ENCODE data around the gene TMEM11.

The TMEM11 gene

GRCh38 chr17:21218101-21218500 is 4.1 kb upstream of the TMEM11 start:
- Histone ChIP-seq H3K27ac (ENCODE audit: low read length) (no peak overlapping the region), H3K4me1 (ENCODE audit: control insufficient read depth in 1 of 2, insufficient read depth in 2 of 2, low read length in 2 of 2) (peaks cover 0 to 13% of the 10 kb centered on the region in 2 donors), H3K36me3 (ENCODE audit: control insufficient read depth in 1 of 2, insufficient read depth in 2 of 2, low read length in 2 of 2) (peaks cover 0 to 10% of the 10 kb centered on the region in 2 donors), H3K4me3 (ENCODE audit: low read depth in 1 of 2, low read length in 2 of 2) (no peak overlapping the region), H3K27me3 (ENCODE audit: low read depth, low read length) (no peaks in the 10 kb centered on the region), H3K9me3 (ENCODE audit: control insufficient read depth in 1 of 2, low read length in 2 of 2) (no peaks in the 10 kb centered on the region)

GRCh38 chr17:21217346-21217745 is 3.4 kb upstream of the TMEM11 start:
- Histone ChIP-seq H3K9me3 (ENCODE audit: control insufficient read depth in 1 of 2, low read length in 2 of 2) (no peaks in the 10 kb centered on the region), H3K36me3 (ENCODE audit: control insufficient read depth in 1 of 2, insufficient read depth in 2 of 2, low read length in 2 of 2) (peaks cover 0 to 10% of the 10 kb centered on the region in 2 donors), H3K27me3 (ENCODE audit: low read depth, low read length) (no peaks in the 10 kb centered on the region), H3K4me1 (ENCODE audit: control insufficient read depth in 1 of 2, insufficient read depth in 2 of 2, low read length in 2 of 2) (peaks cover 7 to 20% of the 10 kb centered on the region in 2 donors), H3K27ac (ENCODE audit: low read length) (no peak overlapping the region), H3K4me3 (ENCODE audit: low read depth in 1 of 2, low read length in 2 of 2) (no peak overlapping the region)

GRCh38 chr17:21215935-21216334 is 2.0 kb upstream of the TMEM11 start:
- H3K36me3 ChIP-seq (ENCODE audit: control insufficient read depth in 1 of 2, insufficient read depth in 2 of 2, low read length in 2 of 2) = peaks cover 2 to 3% of the 10 kb centered on the region in 2 donors
- H3K27me3 ChIP-seq (ENCODE audit: low read depth, low read length) = no peaks in the 10 kb centered on the region
- H3K4me3 ChIP-seq (ENCODE audit: low read depth in 1 of 2, low read length in 2 of 2) = no peak overlapping the region
- H3K9me3 ChIP-seq (ENCODE audit: control insufficient read depth in 1 of 2, low read length in 2 of 2) = no peaks in the 10 kb centered on the region
- no peak overlapping the region for H3K27ac ChIP-seq (ENCODE audit: low read length)
- H3K4me1 ChIP-seq (ENCODE audit: control insufficient read depth in 1 of 2, insufficient read depth in 2 of 2, low read length in 2 of 2) = peaks cover 15 to 33% of the 10 kb centered on the region in 2 donors

GRCh38 chr17:21214777-21215541 is 998 bp upstream of the TMEM11 start:
- Histone ChIP-seq H3K4me3 (ENCODE audit: low read depth in 1 of 2, low read length in 2 of 2) (peak overlapping the region; percentile 75 to 99), H3K9me3 (ENCODE audit: control insufficient read depth in 1 of 2, low read length in 2 of 2) (no peaks in the 10 kb centered on the region), H3K36me3 (ENCODE audit: control insufficient read depth in 1 of 2, insufficient read depth in 2 of 2, low read length in 2 of 2) (peaks cover 11 to 13% of the 10 kb centered on the region in 2 donors), H3K4me1 (ENCODE audit: control insufficient read depth in 1 of 2, insufficient read depth in 2 of 2, low read length in 2 of 2) (peaks cover 15 to 43% of the 10 kb centered on the region in 2 donors), H3K27me3 (ENCODE audit: low read depth, low read length) (no peaks in the 10 kb centered on the region), H3K27ac (ENCODE audit: low read length) (peak overlapping the region; percentile 89)

- Histone ChIP-seq H3K9me3 (ENCODE audit: control insufficient read depth in 1 of 2, low read length in 2 of 2) (no peaks in the 10 kb centered on the region), H3K27ac (ENCODE audit: low read length) (peak overlapping the region; percentile 89), H3K4me1 (ENCODE audit: control insufficient read depth in 1 of 2, insufficient read depth in 2 of 2, low read length in 2 of 2) (peaks cover 15 to 45% of the 10 kb centered on the region in 2 donors), H3K36me3 (ENCODE audit: control insufficient read depth in 1 of 2, insufficient read depth in 2 of 2, low read length in 2 of 2) (peaks cover 17 to 23% of the 10 kb centered on the region in 2 donors), H3K4me3 (ENCODE audit: low read depth in 1 of 2, low read length in 2 of 2) (peak overlapping the region; percentile 75 to 99), H3K27me3 (ENCODE audit: low read depth, low read length) (no peaks in the 10 kb centered on the region)
Observed at GRCh38 chr17:21213638-21214014, 335 bp downstream of the TMEM11 start.

- H3K27ac ChIP-seq (ENCODE audit: low read length) = peak overlapping the region; percentile 89
- H3K4me3 ChIP-seq (ENCODE audit: low read depth in 1 of 2, low read length in 2 of 2) = peak overlapping the region; percentile 75 to 99
- peaks cover 15 to 45% of the 10 kb centered on the region in 2 donors for H3K4me1 ChIP-seq (ENCODE audit: control insufficient read depth in 1 of 2, insufficient read depth in 2 of 2, low read length in 2 of 2)
- H3K27me3 ChIP-seq (ENCODE audit: low read depth, low read length) = no peaks in the 10 kb centered on the region
- H3K9me3 ChIP-seq (ENCODE audit: control insufficient read depth in 1 of 2, low read length in 2 of 2) = no peaks in the 10 kb centered on the region
- H3K36me3 ChIP-seq (ENCODE audit: control insufficient read depth in 1 of 2, insufficient read depth in 2 of 2, low read length in 2 of 2) = peaks cover 22 to 23% of the 10 kb centered on the region in 2 donors
Observed at GRCh38 chr17:21212826-21213637, 929 bp downstream of the TMEM11 start.

- Histone ChIP-seq H3K36me3 (ENCODE audit: control insufficient read depth in 1 of 2, insufficient read depth in 2 of 2, low read length in 2 of 2) (peaks cover 22 to 23% of the 10 kb centered on the region in 2 donors), H3K27me3 (ENCODE audit: low read depth, low read length) (no peaks in the 10 kb centered on the region), H3K27ac (ENCODE audit: low read length) (no peak overlapping the region), H3K4me1 (ENCODE audit: control insufficient read depth in 1 of 2, insufficient read depth in 2 of 2, low read length in 2 of 2) (peaks cover 15 to 45% of the 10 kb centered on the region in 2 donors), H3K9me3 (ENCODE audit: control insufficient read depth in 1 of 2, low read length in 2 of 2) (no peaks in the 10 kb centered on the region), H3K4me3 (ENCODE audit: low read depth in 1 of 2, low read length in 2 of 2) (peak overlapping the region; percentile 75 to 99)
Observed at GRCh38 chr17:21211825-21212479, 2.0 kb downstream of the TMEM11 start.

- H3K4me1 ChIP-seq (ENCODE audit: control insufficient read depth in 1 of 2, insufficient read depth in 2 of 2, low read length in 2 of 2) = peaks cover 15 to 44% of the 10 kb centered on the region in 2 donors
- peaks cover 22 to 23% of the 10 kb centered on the region in 2 donors for H3K36me3 ChIP-seq (ENCODE audit: control insufficient read depth in 1 of 2, insufficient read depth in 2 of 2, low read length in 2 of 2)
- H3K27ac ChIP-seq (ENCODE audit: low read length) = peak overlapping the region; percentile 16
Observed at GRCh38 chr17:21210411-21211076, 3.4 kb downstream of the TMEM11 start.

GRCh38 chr17:21209511-21210175 is 4.3 kb downstream of the TMEM11 start:
- Histone ChIP-seq H3K9me3 (ENCODE audit: control insufficient read depth in 1 of 2, low read length in 2 of 2) (no peaks in the 10 kb centered on the region), H3K36me3 (ENCODE audit: control insufficient read depth in 1 of 2, insufficient read depth in 2 of 2, low read length in 2 of 2) (peaks cover 22 to 23% of the 10 kb centered on the region in 2 donors), H3K27me3 (ENCODE audit: low read depth, low read length) (no peaks in the 10 kb centered on the region), H3K4me3 (ENCODE audit: low read depth in 1 of 2, low read length in 2 of 2) (no peak overlapping the region), H3K27ac (ENCODE audit: low read length) (no peak overlapping the region), H3K4me1 (ENCODE audit: control insufficient read depth in 1 of 2, insufficient read depth in 2 of 2, low read length in 2 of 2) (peaks cover 15 to 44% of the 10 kb centered on the region in 2 donors)

More at GRCh38 chr17:21210411-21211076, 3.4 kb downstream of the TMEM11 start:
- Histone ChIP-seq H3K9me3 (ENCODE audit: control insufficient read depth in 1 of 2, low read length in 2 of 2) (no peaks in the 10 kb centered on the region), H3K27me3 (ENCODE audit: low read depth, low read length) (no peaks in the 10 kb centered on the region), H3K4me3 (ENCODE audit: low read depth in 1 of 2, low read length in 2 of 2) (no peak overlapping the region)

GRCh38 chr17:21208352-21208751 is 5.6 kb downstream of the TMEM11 start:
- Histone ChIP-seq H3K27ac (ENCODE audit: low read length) (no peak overlapping the region), H3K27me3 (ENCODE audit: low read depth, low read length) (no peaks in the 10 kb centered on the region), H3K36me3 (ENCODE audit: control insufficient read depth in 1 of 2, insufficient read depth in 2 of 2, low read length in 2 of 2) (peaks cover 20 to 22% of the 10 kb centered on the region in 2 donors), H3K9me3 (ENCODE audit: control insufficient read depth in 1 of 2, low read length in 2 of 2) (no peaks in the 10 kb centered on the region), H3K4me1 (ENCODE audit: control insufficient read depth in 1 of 2, insufficient read depth in 2 of 2, low read length in 2 of 2) (peaks cover 15 to 50% of the 10 kb centered on the region in 2 donors), H3K4me3 (ENCODE audit: low read depth in 1 of 2, low read length in 2 of 2) (no peak overlapping the region)

Data from muscle layer of duodenum (tissue), 2 donors.